Left ventricle myocardium inferior (tissue), 1 donor: Measurements from ENCODE around the gene PECR. TPM values are rescaled to one million over a fixed set of nuclear protein-coding genes. Genes with fewer than 3 reads are reported as not detected.
A peak's percentile ranks its signal among the peaks of the same experiment; 100 is the strongest.

ENCODE experiments used
- DNase-seq: peaks from one replicate; pipeline ENCODE4 v3.0.0-alpha.2; 2020
- H3K27ac ChIP-seq: fragments of 200-600 bp; replicated peaks from 2 replicates; pipeline ENCODE4 v1.8.0; 2021
- H3K27me3 ChIP-seq: fragments of 200-600 bp; 2 replicates; pipeline ENCODE4 v1.8.0; 2021; ENCODE audit warnings: low read depth
- H3K36me3 ChIP-seq: fragments of 200-600 bp; 2 replicates; pipeline ENCODE4 v1.8.0; 2021
- H3K4me1 ChIP-seq: fragments of 200-600 bp; 2 replicates; pipeline ENCODE4 v1.8.0; 2021
- H3K4me3 ChIP-seq: fragments of 200-600 bp; 2 replicates; pipeline ENCODE4 v1.8.0; 2021; ENCODE audit warnings: mild to moderate bottlenecking, moderate library complexity
- H3K9me3 ChIP-seq: fragments of 200-600 bp; replicated peaks from 2 replicates; pipeline ENCODE4 v1.8.0; 2021
- CTCF ChIP-seq: fragments of 200-600 bp; IDR thresholded peaks from 2 replicates; pipeline ENCODE4 v1.8.0; 2021; ENCODE audit warnings: antibody characterized with exemption, mild to moderate bottlenecking, borderline replicate concordance
- intact Hi-C: fragments of 100-400 bp; cut with micrococcal nuclease; formaldehyde crosslinking; loops from one replicate; pipeline ENCODE4 v1.11.0; 2022
- total RNA-seq: library from RNA; stranded (reverse); fragmentation: NEBNext Ultra II Directional; extraction: Animal tissue kit (Norgen Biotek cat#: 25700); gene quantifications from one replicate; pipeline ENCODE4 v1.2.1, GENCODE V29; 2021
- donor health status: DM: no; HTN: yes; CAD: no; lungs with severe emphysema.

The PECR gene
- total RNA-seq, 1 donor from 2014 or later: 4.0 TPM

- H3K4me1 ChIP-seq: peaks cover 76% of the 10 kb centered on the region
- TF ChIP-seq CTCF: no peak
- H3K27ac ChIP-seq: peak overlapping the region; percentile 88
- H3K27me3 ChIP-seq: no peaks in the 10 kb centered on the region
- H3K36me3 ChIP-seq: peaks cover 65% of the 10 kb centered on the region
- no peak for DNase-seq
- H3K4me3 ChIP-seq: peak overlapping the region; percentile 68
- intact Hi-C loops: no loop called here
- H3K9me3 ChIP-seq: no peaks in the 10 kb centered on the region
Measured at GRCh38 chr2:216114382-216114713, 32.7 kb upstream of the PECR start.

- no peaks in the 10 kb centered on the region for H3K9me3 ChIP-seq
- no peak overlapping the region for H3K4me3 ChIP-seq
- H3K4me1 ChIP-seq: peaks cover 78% of the 10 kb centered on the region
- no peak overlapping the region for H3K27ac ChIP-seq
- intact Hi-C loops: no loop called here
- DNase-seq: no peak
- TF ChIP-seq CTCF: no peak
- H3K36me3 ChIP-seq: peaks cover 57% of the 10 kb centered on the region
- H3K27me3 ChIP-seq: no peaks in the 10 kb centered on the region
Measured at GRCh38 chr2:216113572-216113971, 32.0 kb upstream of the PECR start.

GRCh38 chr2:216112926-216113325 lies 31.3 kb upstream of the PECR start:
- Histone ChIP-seq H3K4me1 (peaks cover 83% of the 10 kb centered on the region), H3K27me3 (no peaks in the 10 kb centered on the region), H3K9me3 (no peaks in the 10 kb centered on the region), H3K36me3 (peaks cover 51% of the 10 kb centered on the region), H3K27ac (no peak overlapping the region), H3K4me3 (no peak overlapping the region)
- TF ChIP-seq CTCF: no peak
- DNase-seq: no peak
- intact Hi-C loops: no loop called here

- peaks cover 71% of the 10 kb centered on the region for H3K4me1 ChIP-seq
- no peak for TF ChIP-seq CTCF
- intact Hi-C loops: no loop called here
- H3K36me3 ChIP-seq: peaks cover 34% of the 10 kb centered on the region
- no peaks in the 10 kb centered on the region for H3K9me3 ChIP-seq
- no peak overlapping the region for H3K27ac ChIP-seq
- no peaks in the 10 kb centered on the region for H3K27me3 ChIP-seq
- H3K4me3 ChIP-seq: no peak overlapping the region
- no peak for DNase-seq
Measured at GRCh38 chr2:216111122-216111521, 29.5 kb upstream of the PECR start.

GRCh38 chr2:216110620-216111019 lies 29.0 kb upstream of the PECR start:
- TF ChIP-seq CTCF: no peak
- intact Hi-C loops: no loop called here
- no peak overlapping the region for H3K27ac ChIP-seq
- peaks cover 32% of the 10 kb centered on the region for H3K36me3 ChIP-seq
- no peaks in the 10 kb centered on the region for H3K27me3 ChIP-seq
- peaks cover 66% of the 10 kb centered on the region for H3K4me1 ChIP-seq
- H3K9me3 ChIP-seq: no peaks in the 10 kb centered on the region
- H3K4me3 ChIP-seq: peak overlapping the region; percentile 87
- DNase-seq: no peak
